Measurements from ENCODE around the gene CTSZ. TPM values are rescaled to one million over a fixed set of nuclear protein-coding genes. Genes with fewer than 3 reads are reported as not detected.

Gene CTSZ
- total and polyA plus RNA-seq, 10 of the 15 experiments (the other 5 are each of a cell fraction or from before 2014, with no cell fraction given), result 6.0 to 301 (median 154) TPM

- TF ChIP-seq BHLHE40 (IDR thresholded peaks at IDR 0.05; ENCODE audit: borderline replicate concordance in 1 of 2, low read depth in 2 of 2, low read length in 1 of 2), result peak in 1 of 2 experiments; percentile 79; a peak in 2 of 4 replicates
- peak; percentile 50; the same call in 1 of the 2 replicates for TF ChIP-seq RELB (IDR thresholded peaks at IDR 0.05; ENCODE audit: low read depth)
- TF ChIP-seq DPF2 (IDR thresholded peaks at IDR 0.05), result 0 out of 2 replicates have a peak, but pooled peaks have one; percentile 40
- TF ChIP-seq SIN3A (IDR thresholded peaks at IDR 0.05; ENCODE audit: low read depth, low read length), result no peak
- TF ChIP-seq CHD2 (IDR thresholded peaks at IDR 0.05; ENCODE audit: borderline replicate concordance, low read depth, low read length), result no peak
- no peak for TF ChIP-seq KAT2A (conservative IDR thresholded peaks at IDR 0.05; ENCODE audit: control insufficient read depth, low read depth, low read length)
- no peak for TF ChIP-seq JUNB (IDR thresholded peaks at IDR 0.05)
- no peak for TF ChIP-seq ZNF622 (IDR thresholded peaks at IDR 0.05)
- peak; percentile 33; the same call in 1 of the 2 replicates for TF ChIP-seq EED (IDR thresholded peaks at IDR 0.05; ENCODE audit: low read depth)
- TF ChIP-seq BCLAF1 (IDR thresholded peaks at IDR 0.05), result no peak
These were observed 26.1 kb downstream of the CTSZ start, which contains the start of gene NELFCD (continued) for GRCh38 chr20:58980711-58981627.

All from GM12878 (cell line).